HL-60 (cell line): ENCODE measurements around the gene ZNF408.

Experiments used
- CTCF ChIP-seq: IDR thresholded peaks from one replicate; pipeline ENCODE4 v1.5.1; 2011; ENCODE audit warnings: low read length, control low read depth, inconsistent platforms; ENCODE audit not compliant: insufficient read depth
- GABPA ChIP-seq: IDR thresholded peaks from 2 replicates; pipeline ENCODE4 v1.6.1; 2012; ENCODE audit warnings: low read depth
- POLR2AphosphoS5 ChIP-seq: IDR thresholded peaks from 2 replicates; pipeline ENCODE4 v1.6.1; 2012; ENCODE audit warnings: low read depth

GRCh38 chr11:46745995-46746394 is 45.2 kb downstream of the ZNF408 start:
- no peak for TF ChIP-seq CTCF
- no peak for TF ChIP-seq GABPA
- TF ChIP-seq POLR2AphosphoS5, result no peak
